Superior temporal gyrus (tissue), 1 donor: ENCODE results near the gene C1orf53.
A peak's percentile ranks its signal among the peaks of the same experiment; 100 is the strongest.

Experiments
- DNase-seq: peaks from one replicate; pipeline ENCODE4 v3.0.0-alpha.2; 2016; ENCODE audit errors: extremely low spot score

Gene C1orf53

DNA sequence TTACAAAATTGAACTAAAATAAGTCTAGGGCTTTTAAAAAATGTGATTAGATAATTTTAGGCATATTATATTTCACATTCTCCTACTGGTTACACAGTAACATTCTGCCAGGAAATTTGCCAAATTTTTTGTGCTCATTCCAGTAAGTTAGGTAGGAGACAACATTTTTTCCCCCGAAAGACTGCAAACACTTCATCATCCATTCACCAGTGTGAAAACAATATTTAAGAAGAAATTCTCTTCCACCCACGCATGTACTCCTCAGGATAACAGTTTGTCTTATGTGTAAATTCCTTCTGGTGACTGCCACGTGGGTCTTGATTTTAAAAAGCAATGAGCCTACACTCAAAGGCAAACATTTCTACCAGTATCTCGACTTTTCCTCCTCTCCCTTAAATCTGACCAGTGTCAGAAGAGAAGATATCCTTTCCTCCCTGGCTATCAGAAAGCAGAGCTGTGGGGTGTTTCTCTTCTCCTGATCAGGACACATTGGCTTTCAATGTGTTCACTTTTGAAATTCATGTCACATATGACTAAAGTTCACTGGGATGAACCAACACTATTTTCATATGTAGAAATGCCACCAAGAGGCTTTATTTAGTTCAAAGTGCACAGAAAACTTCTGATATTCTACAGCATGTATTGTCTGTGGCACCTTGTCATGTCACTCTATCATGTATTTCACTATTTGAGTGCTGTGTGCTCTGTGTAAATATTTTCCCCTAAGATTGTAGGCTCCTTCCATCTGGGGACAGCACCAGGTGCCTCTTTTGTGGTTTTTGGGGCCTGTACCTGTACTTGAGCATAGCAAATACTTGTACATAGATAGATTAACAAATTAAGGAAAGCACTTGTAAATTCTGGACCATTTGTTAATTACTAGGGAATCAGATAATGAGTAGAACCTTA, 53.3 kb downstream of the C1orf53 start:
- peak; percentile 60 for DNase-seq
